ENCODE measurements around the gene PSMA6.
"Not testable (repeated sequence)": the region's sequence is repeated elsewhere in the genome, so short reads cannot be mapped to it uniquely, and the experiment has no call there.

PSMA6 gene

DNA sequence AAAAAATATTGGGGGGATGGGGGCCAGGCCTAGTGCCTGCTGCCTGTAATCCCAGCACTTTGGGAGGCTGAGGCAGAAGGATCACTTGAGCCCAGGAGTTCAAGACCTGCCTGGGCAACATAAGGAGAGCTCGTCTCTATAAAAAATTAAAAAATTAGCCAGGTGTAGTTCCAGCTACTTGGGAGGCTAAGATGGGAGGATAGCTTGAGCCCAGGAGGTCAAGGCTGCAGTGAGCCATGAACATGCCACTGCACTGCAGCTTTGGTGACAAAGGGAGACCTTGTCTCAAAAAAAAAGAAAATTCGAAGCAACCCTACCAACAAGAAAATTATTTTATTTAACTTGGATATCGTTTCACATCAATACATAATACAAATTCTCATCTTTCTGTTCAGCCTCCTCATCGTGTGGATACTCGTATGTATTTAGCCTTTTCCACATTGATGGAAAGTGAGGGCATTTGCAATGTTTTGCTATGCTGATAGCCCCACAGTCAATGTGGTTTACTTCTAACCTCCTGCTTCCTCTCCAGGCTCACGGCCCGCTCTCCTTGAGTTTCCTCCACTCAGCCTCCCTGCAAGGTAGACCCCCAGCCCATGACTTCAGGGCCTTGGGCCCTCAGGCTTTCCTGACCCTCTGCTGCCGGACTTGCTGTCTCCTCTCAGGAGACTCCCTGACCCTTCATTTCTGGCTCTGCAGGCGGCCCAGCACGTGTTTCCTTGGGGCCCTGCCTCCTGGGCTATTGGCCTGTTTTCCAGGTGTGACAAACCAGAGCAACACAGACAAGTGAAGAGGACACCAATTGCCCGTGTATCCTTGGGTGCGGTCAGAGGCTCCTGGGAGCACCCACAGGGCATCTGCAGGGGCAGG lies 57.5 kb downstream of the PSMA6 start:
- TF ChIP-seq, protein P1, sequence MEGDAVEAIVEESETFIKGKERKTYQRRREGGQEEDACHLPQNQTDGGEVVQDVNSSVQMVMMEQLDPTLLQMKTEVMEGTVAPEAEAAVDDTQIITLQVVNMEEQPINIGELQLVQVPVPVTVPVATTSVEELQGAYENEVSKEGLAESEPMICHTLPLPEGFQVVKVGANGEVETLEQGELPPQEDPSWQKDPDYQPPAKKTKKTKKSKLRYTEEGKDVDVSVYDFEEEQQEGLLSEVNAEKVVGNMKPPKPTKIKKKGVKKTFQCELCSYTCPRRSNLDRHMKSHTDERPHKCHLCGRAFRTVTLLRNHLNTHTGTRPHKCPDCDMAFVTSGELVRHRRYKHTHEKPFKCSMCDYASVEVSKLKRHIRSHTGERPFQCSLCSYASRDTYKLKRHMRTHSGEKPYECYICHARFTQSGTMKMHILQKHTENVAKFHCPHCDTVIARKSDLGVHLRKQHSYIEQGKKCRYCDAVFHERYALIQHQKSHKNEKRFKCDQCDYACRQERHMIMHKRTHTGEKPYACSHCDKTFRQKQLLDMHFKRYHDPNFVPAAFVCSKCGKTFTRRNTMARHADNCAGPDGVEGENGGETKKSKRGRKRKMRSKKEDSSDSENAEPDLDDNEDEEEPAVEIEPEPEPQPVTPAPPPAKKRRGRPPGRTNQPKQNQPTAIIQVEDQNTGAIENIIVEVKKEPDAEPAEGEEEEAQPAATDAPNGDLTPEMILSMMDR (conservative IDR thresholded peaks at IDR 0.05) = no peak
- H3K27ac ChIP-seq = no peak overlapping the region

DNA sequence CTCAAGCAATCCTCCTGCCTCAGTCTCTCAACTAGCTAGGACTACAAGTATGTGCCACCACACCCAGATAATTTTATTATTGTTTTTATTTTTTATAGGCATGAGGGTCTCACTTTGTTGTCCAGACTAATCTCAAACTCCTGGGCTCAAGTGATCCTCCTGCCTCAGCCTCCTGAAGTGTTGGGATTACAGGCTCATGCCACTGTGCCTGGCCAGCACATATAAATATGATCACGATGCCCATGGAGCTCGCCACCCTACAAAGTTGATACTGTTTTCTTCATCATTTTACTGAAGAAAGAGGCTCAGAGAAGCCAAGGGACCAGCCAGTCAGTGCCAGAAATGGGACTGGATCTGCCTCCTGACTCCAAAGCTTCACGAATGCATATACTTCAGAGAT lies 59.3 kb downstream of the PSMA6 start:
- H3K27ac ChIP-seq = no peak overlapping the region; the same call in 1 of the 2 replicates
- TF ChIP-seq, protein P1 (conservative IDR thresholded peaks at IDR 0.05) = no peak

DNA sequence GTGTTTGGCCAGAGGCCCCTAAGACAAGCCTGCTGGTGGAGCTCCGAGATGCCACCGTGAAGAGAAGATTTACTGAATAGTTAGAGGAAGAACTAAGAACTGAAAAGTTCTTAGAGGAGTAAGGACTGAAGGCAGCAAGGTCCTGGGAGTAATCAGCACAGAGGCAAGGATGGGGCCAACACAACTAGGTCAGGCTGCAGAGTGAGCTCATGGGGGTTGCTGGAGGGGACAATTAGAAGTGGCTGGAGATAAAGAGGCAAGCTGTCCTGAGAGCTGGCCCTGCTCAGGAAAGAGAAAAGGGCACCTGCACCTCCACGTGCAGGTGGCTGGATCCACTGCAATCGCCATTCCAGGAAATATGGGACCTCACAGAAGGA lies 59.7 kb downstream of the PSMA6 start:
- TF ChIP-seq, protein P1 (conservative IDR thresholded peaks at IDR 0.05) = no peak
- H3K27ac ChIP-seq = peak overlapping the region; percentile 87; the same call in 1 of the 2 replicates

DNA sequence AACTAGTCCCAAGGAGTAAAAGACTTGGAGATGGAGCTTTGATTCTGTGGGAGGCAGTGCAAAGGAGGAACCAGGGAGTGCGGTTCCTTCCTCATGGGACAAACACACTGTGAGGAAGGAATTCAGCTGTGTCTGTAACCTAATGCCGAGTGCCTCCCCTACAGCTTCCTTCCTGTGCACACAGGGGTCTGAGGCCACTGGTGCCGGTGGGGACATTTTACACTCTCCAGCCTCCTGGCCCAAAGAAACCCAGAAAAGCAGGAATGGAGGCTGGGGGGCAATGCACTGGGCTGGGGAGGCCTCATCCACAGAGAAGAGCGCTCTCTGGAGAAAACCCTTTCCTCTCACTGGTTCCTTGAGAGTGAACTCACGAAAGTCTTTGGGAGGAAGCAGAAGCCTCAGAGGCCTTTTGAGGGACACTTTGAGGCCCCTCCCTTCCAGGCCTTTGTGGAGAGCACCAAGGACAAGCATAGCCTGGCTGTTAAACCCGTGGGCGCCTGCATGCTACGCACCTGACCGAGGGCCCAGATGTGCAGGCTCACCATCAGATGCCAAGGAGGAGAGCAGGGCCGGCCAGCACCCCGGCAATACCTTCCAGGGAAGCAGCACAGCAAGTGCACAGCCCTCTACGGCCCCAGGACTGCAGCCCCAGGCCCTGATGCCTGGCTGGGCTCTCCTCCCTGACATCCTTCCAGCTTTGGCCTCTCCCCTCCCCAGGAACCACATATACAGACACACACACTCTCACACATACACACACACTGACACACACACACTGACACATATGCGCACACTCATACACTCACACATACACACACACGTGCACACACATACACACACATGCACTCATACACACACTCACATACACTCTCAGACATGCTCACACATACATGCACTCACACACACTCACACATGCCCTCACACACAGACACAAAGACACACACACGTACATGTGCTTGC lies 60.4 kb downstream of the PSMA6 start:
- peak overlapping the region; percentile 87 for H3K27ac ChIP-seq
- TF ChIP-seq, protein P1 (conservative IDR thresholded peaks at IDR 0.05) = no peak

DNA sequence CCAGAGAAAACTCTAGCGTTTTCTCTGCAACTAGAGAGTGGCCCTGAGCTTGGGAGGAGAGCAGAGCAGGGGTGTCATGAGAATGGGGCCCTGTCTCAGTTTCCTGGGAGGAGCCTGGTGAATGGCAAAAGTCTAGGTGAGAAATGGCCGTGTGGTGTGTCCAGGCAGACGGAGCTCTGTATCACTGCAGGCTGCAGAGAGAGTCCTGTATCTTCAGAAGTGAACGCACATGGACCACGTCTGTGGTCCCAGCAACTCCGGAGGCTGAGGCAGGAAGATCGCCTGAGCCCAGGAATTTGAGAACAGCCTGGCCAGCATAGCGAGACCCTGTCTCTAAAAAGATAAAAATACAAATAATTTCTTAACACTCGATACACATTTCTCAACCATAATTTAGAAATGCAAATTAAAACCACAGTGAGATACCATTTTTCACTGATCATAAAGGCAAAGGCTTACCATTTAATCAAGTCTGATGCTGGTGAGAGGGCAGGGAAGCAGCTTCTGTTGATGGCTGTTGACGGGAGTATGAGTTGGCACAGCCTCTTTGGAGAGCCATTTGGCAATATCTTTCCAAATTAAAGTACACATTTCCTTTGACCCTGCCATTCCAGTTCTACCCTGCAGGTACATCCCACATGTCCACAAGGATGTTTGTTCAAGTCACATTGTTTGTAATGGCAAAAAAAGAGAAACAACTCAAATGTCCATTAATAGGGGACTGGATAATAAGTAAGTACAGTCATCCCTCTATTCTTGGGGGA lies 61.4 kb downstream of the PSMA6 start:
- H3K27ac ChIP-seq = peak overlapping the region; percentile 87
- TF ChIP-seq, protein P1 (conservative IDR thresholded peaks at IDR 0.05) = no peak

DNA sequence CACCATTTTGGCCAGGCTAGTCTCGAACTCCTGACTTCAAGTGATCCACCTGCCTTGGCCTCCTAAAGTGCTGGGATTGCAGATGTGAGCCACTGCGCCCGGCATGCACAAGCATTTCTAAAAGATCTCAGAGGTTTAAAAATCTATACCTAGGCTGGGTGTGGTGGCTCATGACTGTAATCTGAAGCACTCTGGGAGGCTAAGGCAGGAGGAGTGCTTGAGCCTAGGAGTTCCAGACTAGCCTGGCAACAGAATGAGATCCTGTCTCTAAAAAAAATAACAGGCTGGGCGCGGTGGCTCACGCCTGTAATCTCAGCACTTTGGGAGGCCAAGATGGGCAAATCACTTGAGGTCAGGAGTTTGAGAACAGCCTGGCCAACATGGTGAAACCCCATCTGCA lies 63.1 kb downstream of the PSMA6 start:
- H3K27ac ChIP-seq = peak overlapping the region; percentile 87; the same call in 1 of the 2 replicates

DNA sequence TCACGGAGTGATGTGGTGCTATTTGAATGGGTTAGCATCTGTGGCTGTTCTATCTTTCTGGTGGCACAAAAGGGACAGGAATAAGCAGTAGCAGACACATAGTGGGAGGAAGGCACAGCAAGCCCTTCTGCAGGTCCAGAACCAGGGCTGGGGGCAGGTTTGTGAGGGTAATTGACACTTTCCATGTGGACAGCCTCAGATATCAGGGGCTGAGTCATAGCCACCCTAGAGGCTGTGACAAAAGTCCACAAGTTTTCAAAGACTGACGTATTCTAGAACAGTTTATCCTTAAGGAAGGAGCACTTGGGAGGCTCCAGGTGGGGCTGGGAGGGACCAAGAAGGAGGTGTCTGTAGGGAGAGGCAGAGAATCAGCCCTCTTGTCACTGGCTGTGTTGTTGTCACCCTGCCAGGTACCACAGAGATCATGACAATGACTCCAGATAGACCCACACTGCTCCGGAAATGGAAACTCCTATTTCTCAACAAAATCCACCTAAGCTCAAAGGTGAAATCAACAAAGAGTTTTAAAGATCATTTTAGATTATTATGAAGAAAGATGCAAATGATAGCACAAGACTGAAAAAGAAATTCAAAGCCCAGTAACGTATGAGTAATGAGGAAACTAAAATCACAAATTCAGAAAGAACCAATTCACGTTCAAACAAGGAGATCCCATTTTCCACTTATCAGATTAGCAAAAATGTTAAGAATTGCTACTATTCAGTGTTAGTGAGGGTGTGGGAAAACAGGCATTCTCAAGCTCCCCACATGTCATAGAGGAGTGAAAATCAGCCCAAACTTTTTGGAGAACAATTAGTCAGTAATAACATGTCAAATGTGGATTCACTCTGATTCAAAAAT lies 64.0 kb downstream of the PSMA6 start:
- H3K27ac ChIP-seq = peak overlapping the region; percentile 87; the same call in 1 of the 2 replicates
- TF ChIP-seq, protein P1 (conservative IDR thresholded peaks at IDR 0.05) = no peak

DNA sequence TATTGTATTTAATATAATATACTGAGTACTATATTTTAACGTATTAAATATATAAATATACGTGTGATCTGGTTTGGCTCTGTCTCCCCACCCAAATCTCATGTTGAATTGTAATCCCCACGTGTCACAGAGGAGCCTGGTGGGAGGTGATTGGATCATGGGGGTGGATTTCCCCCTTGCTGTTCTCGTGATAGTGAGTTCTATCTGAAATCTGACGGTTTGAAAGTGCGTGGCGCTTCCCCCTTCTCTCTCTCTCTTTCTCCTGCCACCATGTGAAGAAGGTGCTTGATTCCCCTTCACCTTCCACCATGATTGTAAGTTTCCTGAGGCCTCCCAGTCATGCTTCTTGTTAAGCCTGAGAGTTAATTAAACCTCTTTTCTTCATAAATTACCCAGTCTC lies 67.5 kb downstream of the PSMA6 start:
- not testable (repeated sequence) for H3K27ac ChIP-seq

All from VCaP (cell line).